Neuronal stem cell (in vitro differentiated cells): Measurements from ENCODE around the gene FAM117B.

Experiments used
- DNase-seq: peaks from one replicate; pipeline ENCODE4 v3.0.0-alpha.2; 2013; ENCODE audit warnings: low spot score
- H2AFZ ChIP-seq: one replicate; pipeline ENCODE4 v1.6.1; 2013; ENCODE audit warnings: mild to moderate bottlenecking, low read length, inconsistent platforms
- H2AK5ac ChIP-seq: 2 replicates; pipeline ENCODE4 v1.6.1; 2013; ENCODE audit warnings: low read depth, mild to moderate bottlenecking, inconsistent platforms, low read length, moderate library complexity, mixed read lengths
- H2BK120ac ChIP-seq: 2 replicates; pipeline ENCODE4 v1.6.1; 2013; ENCODE audit warnings: low read depth, mild to moderate bottlenecking, inconsistent platforms, low read length, moderate library complexity, mixed read lengths
- H2BK12ac ChIP-seq: one replicate; pipeline ENCODE4 v1.6.1; 2013; ENCODE audit warnings: low read length, inconsistent platforms
- H2BK15ac ChIP-seq: 2 replicates; pipeline ENCODE4 v1.6.1; 2013; ENCODE audit warnings: mild to moderate bottlenecking, low read length, inconsistent platforms, mixed read lengths
- H2BK5ac ChIP-seq: one replicate; pipeline ENCODE4 v1.6.1; 2013; ENCODE audit warnings: inconsistent platforms, mild to moderate bottlenecking, low read length, moderate library complexity
- H3K14ac ChIP-seq: one replicate; pipeline ENCODE4 v1.6.1; 2013; ENCODE audit warnings: low read length, inconsistent platforms
- H3K18ac ChIP-seq: 2 replicates; pipeline ENCODE4 v1.6.1; 2013; ENCODE audit warnings: low read length, inconsistent platforms
- H3K23ac ChIP-seq: 2 replicates; pipeline ENCODE4 v1.6.1; 2013; ENCODE audit warnings: low read depth, mild to moderate bottlenecking, mixed read lengths, low read length, inconsistent platforms; ENCODE audit not compliant: poor library complexity
- H3K27ac ChIP-seq: replicated peaks from 3 replicates; pipeline ENCODE4 v1.5.1; 2013; ENCODE audit warnings: low read length, inconsistent platforms
- H3K27me3 ChIP-seq, 3 experiments: 2 replicates each; pipeline ENCODE4 v1.6.1; 2013; ENCODE audit warnings: low read length in 3 of 3, mild to moderate bottlenecking in 2 of 3, inconsistent platforms in 1 of 3, low read depth in 1 of 3, mixed read lengths in 1 of 3, moderate library complexity in 1 of 3; ENCODE audit not compliant: control insufficient read depth in 3 of 3, insufficient read depth in 3 of 3
- H3K36me3 ChIP-seq, 2 donors: replicated peaks in 1 of 2; 2 replicates each; pipeline ENCODE4 v1.6.1; 2013; ENCODE audit warnings: low read length in 2 of 2; ENCODE audit not compliant: control insufficient read depth in 2 of 2, insufficient read depth in 2 of 2
- H3K4ac ChIP-seq: 2 replicates; pipeline ENCODE4 v1.6.1; 2013; ENCODE audit warnings: inconsistent platforms, mild to moderate bottlenecking, low read length, moderate library complexity
- H3K4me1 ChIP-seq, 2 donors: 1 replicate in 1 of 2; 2 replicates in 1 of 2; pipeline ENCODE4 v1.6.1; 2013; ENCODE audit warnings: low read length in 2 of 2, low read depth in 1 of 2; ENCODE audit not compliant: control insufficient read depth in 2 of 2, insufficient read depth in 1 of 2
- H3K4me2 ChIP-seq: one replicate; pipeline ENCODE4 v1.6.1; 2013; ENCODE audit warnings: mild to moderate bottlenecking, low read length, inconsistent platforms; ENCODE audit not compliant: insufficient read depth, poor library complexity, severe bottlenecking
- H3K4me3 ChIP-seq, 2 donors: 2 replicates each; pipeline ENCODE4 v1.5.1; 2013; ENCODE audit warnings: low read length in 2 of 2, mild to moderate bottlenecking in 2 of 2, inconsistent platforms in 1 of 2, moderate library complexity in 1 of 2
- H3K79me1 ChIP-seq: one replicate; pipeline ENCODE4 v1.6.1; 2013; ENCODE audit warnings: low read depth, mild to moderate bottlenecking, inconsistent platforms, low read length, moderate library complexity
- H3K9ac ChIP-seq: one replicate; pipeline ENCODE4 v1.6.1; 2013; ENCODE audit warnings: mild to moderate bottlenecking, low read depth, low read length, inconsistent platforms; ENCODE audit not compliant: poor library complexity
- H3K9me3 ChIP-seq, 2 donors: replicated peaks in 1 of 2; 2 replicates each; pipeline versions ENCODE3 to v1.6.1; 2013; ENCODE audit warnings: low read length in 2 of 2, mild to moderate bottlenecking in 2 of 2, inconsistent platforms in 1 of 2, low read depth in 1 of 2, mixed read lengths in 1 of 2, moderate library complexity in 1 of 2; ENCODE audit not compliant: control insufficient read depth in 2 of 2, insufficient read depth in 1 of 2
- H4K8ac ChIP-seq: one replicate; pipeline ENCODE4 v1.6.1; 2013; ENCODE audit warnings: low read depth, mild to moderate bottlenecking, inconsistent platforms, low read length, moderate library complexity
- H4K91ac ChIP-seq: one replicate; pipeline ENCODE4 v1.6.1; 2013; ENCODE audit warnings: low read length, low read depth, mild to moderate bottlenecking, inconsistent platforms; ENCODE audit not compliant: poor library complexity
- WGBS, 2 donors: extraction: QIAGEN DNeasy Blood & Tissue Kit; methylation state at CpG; one replicate each; pipeline ENCODE4 v1.1.7; 2013; ENCODE audit warnings: missing lambda C conversion rate in 2 of 2, mixed read lengths in 1 of 2; ENCODE audit not compliant: insufficient read length in 2 of 2, insufficient replicate concordance in 1 of 2; ENCODE audit errors: extremely low coverage in 2 of 2; 5-methylcytosine and 5-hydroxymethylcytosine counted together

FAM117B gene

GRCh38 chr2:202743613-202744012 lies 108.8 kb downstream of the FAM117B start:
- DNase-seq: no peak
- H2BK12ac ChIP-seq: no peak overlapping the region
- H3K14ac ChIP-seq: no peak overlapping the region
- peaks cover 8 to 25% of the 10 kb centered on the region in 2 donors for H3K9me3 ChIP-seq
- H3K9ac ChIP-seq: no peak overlapping the region
- no peak overlapping the region for H2BK15ac ChIP-seq
- no peak overlapping the region for H2BK120ac ChIP-seq
- no CpG with 5 or more reads among the region's 1 CpG for WGBS, 2 donors
- no peak overlapping the region for H3K27ac ChIP-seq
- no peaks in the 10 kb centered on the region for H3K79me1 ChIP-seq
- no peak overlapping the region for H3K18ac ChIP-seq
- H3K4me2 ChIP-seq: no peak overlapping the region
- no peaks in the 10 kb centered on the region for H3K27me3 ChIP-seq
- no peak overlapping the region for H3K4ac ChIP-seq
- peaks cover 6 to 33% of the 10 kb centered on the region in 2 donors for H3K36me3 ChIP-seq
- no peaks in the 10 kb centered on the region for H3K4me1 ChIP-seq
- no peak overlapping the region for H3K4me3 ChIP-seq
- H2AFZ ChIP-seq: no peak overlapping the region
- H4K8ac ChIP-seq: no peak overlapping the region
- no peak overlapping the region for H4K91ac ChIP-seq
- no peak overlapping the region for H2BK5ac ChIP-seq
- no peak overlapping the region for H2AK5ac ChIP-seq
- H3K23ac ChIP-seq: no peak overlapping the region

- no peak overlapping the region for H2BK15ac ChIP-seq
- H3K36me3 ChIP-seq: peaks cover 0 to 4% of the 10 kb centered on the region in 2 donors
- H4K8ac ChIP-seq: no peak overlapping the region
- H3K18ac ChIP-seq: no peak overlapping the region
- H2BK120ac ChIP-seq: no peak overlapping the region
- H3K14ac ChIP-seq: no peak overlapping the region
- H2BK12ac ChIP-seq: no peak overlapping the region
- H4K91ac ChIP-seq: no peak overlapping the region
- H3K9me3 ChIP-seq: peaks cover 0 to under 1% of the 10 kb centered on the region in 2 donors
- no peaks in the 10 kb centered on the region for H3K4me1 ChIP-seq
- no peak overlapping the region for H3K23ac ChIP-seq
- no peaks in the 10 kb centered on the region for H3K79me1 ChIP-seq
- H3K4me2 ChIP-seq: no peak overlapping the region
- H2BK5ac ChIP-seq: no peak overlapping the region
- no peak overlapping the region for H3K27ac ChIP-seq
- H3K27me3 ChIP-seq: no peaks in the 10 kb centered on the region
- H2AK5ac ChIP-seq: no peak overlapping the region
- DNase-seq: no peak
- H3K4ac ChIP-seq: no peak overlapping the region
- no peak overlapping the region for H3K9ac ChIP-seq
- H3K4me3 ChIP-seq: no peak overlapping the region
- H2AFZ ChIP-seq: no peak overlapping the region
- WGBS, 2 donors: no CpG with 5 or more reads among the region's 2 CpGs
Measured at GRCh38 chr2:202749477-202749876, 114.7 kb downstream of the FAM117B start.

DNA sequence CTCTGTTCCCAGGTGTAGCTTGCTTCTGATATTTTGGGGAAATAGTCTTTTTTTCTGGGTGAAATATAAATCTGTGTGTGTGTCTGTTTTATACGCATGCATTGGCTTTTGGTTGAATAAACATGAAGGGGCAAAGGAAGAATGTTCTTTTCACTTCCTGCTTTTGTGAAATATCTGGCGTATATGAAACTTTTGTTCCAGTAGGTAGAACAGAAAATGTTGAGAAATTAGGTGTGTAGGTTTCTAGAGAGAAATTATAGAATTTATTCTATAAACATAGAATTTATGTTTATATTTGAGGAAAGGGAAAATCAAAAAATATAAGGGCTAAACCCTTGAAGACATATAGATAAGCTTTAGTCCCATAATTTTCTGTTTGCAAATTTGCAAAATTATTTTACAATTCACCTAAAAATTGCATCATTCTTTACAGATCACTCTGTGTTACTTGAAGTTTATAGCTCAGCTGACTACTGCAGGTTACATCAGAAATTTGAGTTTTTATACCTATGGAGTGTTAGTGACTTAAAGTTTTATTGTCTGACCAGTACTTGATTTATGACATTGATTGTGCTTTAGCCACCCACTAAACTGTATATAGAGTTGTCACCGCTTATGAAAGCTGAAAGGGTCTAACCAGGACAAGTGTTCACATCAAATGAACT lies 116.1 kb downstream of the FAM117B start:
- Histone ChIP-seq H4K91ac (no peak overlapping the region), H3K79me1 (no peaks in the 10 kb centered on the region), H3K18ac (no peak overlapping the region), H2BK12ac (no peak overlapping the region), H3K27ac (no peak overlapping the region), H3K4me2 (no peak overlapping the region), H3K9me3 (no peaks in the 10 kb centered on the region), H2BK5ac (no peak overlapping the region), H2AFZ (no peak overlapping the region), H2BK15ac (no peak overlapping the region), H2AK5ac (no peak overlapping the region), H3K4me1 (no peaks in the 10 kb centered on the region), H3K4ac (no peak overlapping the region), H3K23ac (no peak overlapping the region), H3K27me3 (no peaks in the 10 kb centered on the region), H2BK120ac (no peak overlapping the region), H3K14ac (no peak overlapping the region), H3K9ac (no peak overlapping the region), H3K36me3 (peaks cover 0 to 8% of the 10 kb centered on the region in 2 donors), H4K8ac (no peak overlapping the region), H3K4me3 (no peak overlapping the region)
- WGBS, 2 donors: no CpG with 5 or more reads among the region's 3 CpGs
- DNase-seq: no peak

DNA sequence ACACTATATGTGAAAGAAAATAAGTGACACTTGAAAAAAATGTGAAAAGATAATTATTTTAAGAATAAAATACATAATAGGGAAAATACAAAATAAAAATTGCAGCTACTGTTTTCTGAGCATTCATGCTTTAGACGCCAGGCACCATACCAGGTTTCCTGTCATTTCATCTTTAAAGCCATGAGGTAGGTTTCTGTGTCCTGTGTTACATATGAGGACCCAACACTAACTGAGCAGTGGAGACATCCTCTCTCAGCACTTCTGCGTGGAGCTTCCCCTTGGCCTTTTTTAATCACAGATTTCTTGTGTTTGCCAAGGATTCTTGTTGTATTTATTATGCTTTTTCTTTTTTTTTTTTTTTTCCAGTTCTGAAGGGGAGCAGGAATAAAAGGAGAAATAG lies 117.3 kb downstream of the FAM117B start:
- H2AFZ ChIP-seq: no peak overlapping the region
- H3K9me3 ChIP-seq: no peaks in the 10 kb centered on the region
- no peak overlapping the region for H2BK12ac ChIP-seq
- no peak overlapping the region for H2BK15ac ChIP-seq
- no CpG with 5 or more reads among the region's 2 CpGs for whole genome bisulfite sequencing, 2 donors
- H3K27me3 ChIP-seq: no peaks in the 10 kb centered on the region
- H3K27ac ChIP-seq: no peak overlapping the region
- no peak overlapping the region for H3K4me2 ChIP-seq
- no peak overlapping the region for H2BK5ac ChIP-seq
- no peaks in the 10 kb centered on the region for H3K4me1 ChIP-seq
- peaks cover 2 to 18% of the 10 kb centered on the region in 2 donors for H3K36me3 ChIP-seq
- no peak overlapping the region for H2BK120ac ChIP-seq
- H4K8ac ChIP-seq: no peak overlapping the region
- no peak overlapping the region for H3K14ac ChIP-seq
- H3K23ac ChIP-seq: no peak overlapping the region
- no peak for DNase-seq
- H3K4me3 ChIP-seq: no peak overlapping the region
- H2AK5ac ChIP-seq: no peak overlapping the region
- no peak overlapping the region for H3K4ac ChIP-seq
- no peak overlapping the region for H4K91ac ChIP-seq
- H3K79me1 ChIP-seq: no peaks in the 10 kb centered on the region
- H3K18ac ChIP-seq: no peak overlapping the region
- H3K9ac ChIP-seq: no peak overlapping the region
